ENCODE measurements around the gene WNT6. TPM values are rescaled to one million over a fixed set of nuclear protein-coding genes. Genes with fewer than 3 reads are reported as not detected.

The WNT6 gene
- total RNA-seq, 1 donor from 2014 or later, result 0.66 TPM

DNA sequence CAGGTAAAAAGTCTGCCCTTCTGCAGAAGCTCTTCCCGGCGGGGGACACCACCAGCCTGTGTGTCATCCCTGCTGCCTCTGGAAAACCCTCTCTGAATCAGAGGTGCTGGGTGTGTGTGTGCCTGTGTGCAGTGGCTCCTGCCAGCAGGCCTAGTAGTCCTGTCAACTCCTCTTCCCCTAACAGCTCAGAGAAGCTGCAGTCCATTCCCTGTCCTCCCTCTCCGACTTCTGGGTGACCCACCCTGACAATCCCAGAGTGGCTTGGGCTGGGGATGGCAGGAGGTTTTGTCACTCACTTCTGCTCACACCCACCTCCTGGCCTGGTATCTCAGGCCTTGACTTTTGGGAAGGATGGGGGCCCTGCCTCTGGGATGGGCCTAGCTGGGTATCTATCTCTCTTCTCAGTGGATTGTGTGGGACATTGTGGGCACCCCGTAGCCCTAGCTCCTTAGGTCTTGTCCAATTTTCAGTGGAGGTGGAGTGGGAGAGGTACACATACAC lies 23.3 kb downstream of the WNT6 start:
- peaks cover 55% of the 10 kb centered on the region for H3K4me1 Mint-ChIP-seq (ENCODE audit: low read depth, unreplicated experiment)
- H3K36me3 Mint-ChIP-seq (ENCODE audit: unreplicated experiment), result no peaks in the 10 kb centered on the region
- no peak overlapping the region for H3K4me3 Mint-ChIP-seq (ENCODE audit: unreplicated experiment)
- no peak overlapping the region for H3K27ac Mint-ChIP-seq (ENCODE audit: unreplicated experiment)
- TF ChIP-seq, protein P1, sequence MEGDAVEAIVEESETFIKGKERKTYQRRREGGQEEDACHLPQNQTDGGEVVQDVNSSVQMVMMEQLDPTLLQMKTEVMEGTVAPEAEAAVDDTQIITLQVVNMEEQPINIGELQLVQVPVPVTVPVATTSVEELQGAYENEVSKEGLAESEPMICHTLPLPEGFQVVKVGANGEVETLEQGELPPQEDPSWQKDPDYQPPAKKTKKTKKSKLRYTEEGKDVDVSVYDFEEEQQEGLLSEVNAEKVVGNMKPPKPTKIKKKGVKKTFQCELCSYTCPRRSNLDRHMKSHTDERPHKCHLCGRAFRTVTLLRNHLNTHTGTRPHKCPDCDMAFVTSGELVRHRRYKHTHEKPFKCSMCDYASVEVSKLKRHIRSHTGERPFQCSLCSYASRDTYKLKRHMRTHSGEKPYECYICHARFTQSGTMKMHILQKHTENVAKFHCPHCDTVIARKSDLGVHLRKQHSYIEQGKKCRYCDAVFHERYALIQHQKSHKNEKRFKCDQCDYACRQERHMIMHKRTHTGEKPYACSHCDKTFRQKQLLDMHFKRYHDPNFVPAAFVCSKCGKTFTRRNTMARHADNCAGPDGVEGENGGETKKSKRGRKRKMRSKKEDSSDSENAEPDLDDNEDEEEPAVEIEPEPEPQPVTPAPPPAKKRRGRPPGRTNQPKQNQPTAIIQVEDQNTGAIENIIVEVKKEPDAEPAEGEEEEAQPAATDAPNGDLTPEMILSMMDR (IDR thresholded peaks at IDR 0.05; ENCODE audit: partially characterized antibody, unreplicated experiment), result no peak
- H3K9me3 Mint-ChIP-seq (ENCODE audit: unreplicated experiment), result peaks cover 6% of the 10 kb centered on the region
- no peak for DNase-seq
- H3K27me3 Mint-ChIP-seq (ENCODE audit: unreplicated experiment), result peaks cover 32% of the 10 kb centered on the region

DNA sequence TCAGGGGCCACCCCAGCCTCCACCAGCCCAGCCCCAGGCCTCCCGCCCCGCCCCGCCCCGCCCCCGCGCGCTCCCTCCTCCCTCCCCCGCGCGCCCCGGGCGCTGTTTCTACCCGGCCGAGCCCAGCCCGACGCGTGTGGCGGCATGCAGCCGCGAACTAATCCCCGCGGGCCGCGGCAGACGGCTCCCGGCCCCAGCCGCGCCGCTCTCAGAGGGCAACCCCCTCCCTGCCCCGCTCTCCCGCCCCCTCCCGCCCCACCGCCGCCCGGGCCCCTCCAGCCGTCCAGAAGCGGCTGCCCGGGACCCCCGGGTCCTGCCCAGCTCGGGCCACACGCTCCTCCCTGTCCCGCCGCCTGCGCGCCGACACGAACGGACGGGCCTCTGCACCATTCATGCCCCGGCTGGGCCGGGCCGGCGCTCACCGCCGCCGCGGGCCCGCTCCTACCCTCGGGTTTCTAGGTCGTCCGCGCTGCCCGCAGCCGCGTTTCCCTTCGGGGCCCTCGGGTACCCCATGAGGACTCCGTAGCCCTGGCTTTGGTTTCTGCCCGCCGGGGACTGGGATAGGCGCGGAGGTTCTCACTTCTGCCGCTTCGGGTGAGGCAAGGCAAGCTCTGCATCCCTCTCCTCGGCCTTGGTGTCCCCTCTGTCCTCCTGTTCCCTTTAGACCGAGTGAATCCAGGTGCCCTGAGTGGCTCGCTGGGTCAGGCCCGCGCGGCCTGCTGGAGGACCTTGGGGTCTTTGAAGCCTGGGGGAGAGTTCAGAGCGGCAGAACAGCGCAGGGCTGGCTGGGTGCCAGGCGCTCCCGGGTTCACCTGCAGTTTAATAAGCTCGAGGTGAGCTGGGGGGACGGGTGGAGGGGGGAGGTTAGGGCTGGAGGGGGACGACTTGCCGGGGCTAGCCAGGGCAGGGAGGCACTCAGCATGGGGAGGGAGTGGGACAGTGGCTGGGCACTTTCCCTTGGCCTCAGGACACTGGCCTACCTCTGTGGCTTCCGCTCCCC lies 24.2 kb downstream of the WNT6 start:
- no peak for DNase-seq
- Mint-ChIP-seq H3K36me3 (ENCODE audit: unreplicated experiment) (no peaks in the 10 kb centered on the region), H3K9me3 (ENCODE audit: unreplicated experiment) (peaks cover 6% of the 10 kb centered on the region), H3K27ac (ENCODE audit: unreplicated experiment) (no peak overlapping the region), H3K4me1 (ENCODE audit: low read depth, unreplicated experiment) (peaks cover 50% of the 10 kb centered on the region), H3K27me3 (ENCODE audit: unreplicated experiment) (peaks cover 32% of the 10 kb centered on the region), H3K4me3 (ENCODE audit: unreplicated experiment) (peak overlapping the region; percentile 74)
- TF ChIP-seq, protein P1 (IDR thresholded peaks at IDR 0.05; ENCODE audit: partially characterized antibody, unreplicated experiment), result no peak

DNA sequence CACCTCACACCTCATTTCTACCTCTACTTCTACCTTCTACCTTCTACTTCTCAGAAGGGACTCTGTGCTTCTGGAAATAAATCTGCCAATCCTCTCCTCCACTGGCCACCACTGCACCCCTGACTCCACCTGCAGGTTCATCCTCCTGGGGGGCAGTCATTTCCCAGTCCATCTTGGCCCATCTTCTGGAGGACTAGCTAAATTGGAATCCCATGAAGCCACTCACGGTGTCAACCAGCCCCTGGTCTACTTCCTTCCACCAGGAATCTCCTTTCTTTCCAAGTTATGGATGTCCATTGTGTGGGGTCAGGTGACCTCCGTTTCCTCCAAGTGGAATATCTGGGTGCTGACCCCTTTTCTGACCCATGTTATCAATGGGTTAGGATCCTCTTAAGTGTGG lies 24.9 kb downstream of the WNT6 start:
- Mint-ChIP-seq H3K36me3 (ENCODE audit: unreplicated experiment) (no peaks in the 10 kb centered on the region), H3K27ac (ENCODE audit: unreplicated experiment) (peak overlapping the region; percentile 2)
- TF ChIP-seq, protein P1 (IDR thresholded peaks at IDR 0.05; ENCODE audit: partially characterized antibody, unreplicated experiment), result no peak

DNA sequence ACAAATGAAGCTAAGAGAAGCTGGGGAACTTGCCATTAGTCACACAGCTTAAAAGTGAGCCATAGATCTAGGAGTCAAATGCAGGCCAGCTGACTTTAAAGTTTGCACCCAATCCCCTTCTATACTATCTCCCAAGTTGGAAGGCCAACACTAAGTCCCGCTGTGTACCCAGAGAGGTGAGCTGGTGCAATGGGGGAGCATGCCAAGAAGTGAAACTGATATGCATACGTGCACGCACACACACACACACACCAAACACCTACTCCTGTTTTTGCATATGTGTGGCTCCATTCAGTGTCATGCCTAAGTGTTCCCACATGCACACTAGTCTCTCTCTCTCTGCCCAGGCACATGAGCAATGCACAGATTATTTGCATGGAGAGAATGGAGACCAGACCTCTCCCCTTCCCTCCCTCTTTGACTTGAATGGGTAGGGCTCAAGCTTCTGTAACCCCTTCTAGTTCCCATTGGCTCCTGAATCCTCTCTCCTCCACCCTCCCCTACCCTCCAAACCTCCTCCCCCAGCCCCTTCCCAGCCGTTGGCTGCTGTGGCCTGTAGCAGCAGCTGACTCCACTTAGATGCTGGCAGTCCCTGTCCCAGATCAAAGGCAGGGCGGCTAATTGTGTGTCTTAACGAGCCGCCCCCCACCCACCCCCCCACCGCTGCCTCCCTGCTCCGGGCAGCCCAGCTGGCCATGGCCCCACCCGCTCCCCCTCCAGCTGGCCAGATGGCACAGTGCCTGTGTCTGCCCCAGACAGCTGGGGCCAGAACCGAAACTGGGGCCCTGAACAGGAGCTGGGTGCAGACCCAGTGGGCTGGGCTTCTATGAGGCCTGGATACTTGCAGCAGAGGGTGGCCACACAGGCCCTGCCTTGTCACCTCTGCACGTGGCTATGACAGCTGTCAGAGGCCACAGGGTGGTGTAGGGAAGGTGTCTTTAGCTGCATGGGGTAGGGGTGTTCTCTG lies 26.7 kb downstream of the WNT6 start:
- Mint-ChIP-seq H3K9me3 (ENCODE audit: unreplicated experiment) (peaks cover 12% of the 10 kb centered on the region), H3K27ac (ENCODE audit: unreplicated experiment) (peak overlapping the region; percentile 75), H3K27me3 (ENCODE audit: unreplicated experiment) (peaks cover 26% of the 10 kb centered on the region), H3K36me3 (ENCODE audit: unreplicated experiment) (no peaks in the 10 kb centered on the region), H3K4me3 (ENCODE audit: unreplicated experiment) (peak overlapping the region; percentile 57), H3K4me1 (ENCODE audit: low read depth, unreplicated experiment) (peaks cover 44% of the 10 kb centered on the region)
- DNase-seq, result peak; percentile 68
- TF ChIP-seq, protein P1 (IDR thresholded peaks at IDR 0.05; ENCODE audit: partially characterized antibody, unreplicated experiment), result no peak

More for the DNA sequence above, 24.9 kb downstream of the WNT6 start:
- no peak for DNase-seq
- Mint-ChIP-seq H3K4me3 (ENCODE audit: unreplicated experiment) (peak overlapping the region; percentile 74), H3K27me3 (ENCODE audit: unreplicated experiment) (peaks cover 29% of the 10 kb centered on the region), H3K4me1 (ENCODE audit: low read depth, unreplicated experiment) (peaks cover 46% of the 10 kb centered on the region), H3K9me3 (ENCODE audit: unreplicated experiment) (peaks cover 8% of the 10 kb centered on the region)

Data from glutamatergic neuron (in vitro differentiated cells).